Stimulated activated CD8-positive, alpha-beta memory T cell treated with anti-CD3 and anti-CD28 coated beads, Interleukin-7, amount 100 ng/mL, for 24 hours (primary cell): ENCODE measurements around the gene SLC34A1.
"Not testable (repeated sequence)": the region's sequence is repeated elsewhere in the genome, so short reads cannot be mapped to it uniquely, and the experiment has no call there.

Experiments used
- DNase-seq: peaks from one replicate; pipeline ENCODE4 v3.0.0-alpha.2; 2020; ENCODE audit warnings: low read depth

SLC34A1 gene, protein sequence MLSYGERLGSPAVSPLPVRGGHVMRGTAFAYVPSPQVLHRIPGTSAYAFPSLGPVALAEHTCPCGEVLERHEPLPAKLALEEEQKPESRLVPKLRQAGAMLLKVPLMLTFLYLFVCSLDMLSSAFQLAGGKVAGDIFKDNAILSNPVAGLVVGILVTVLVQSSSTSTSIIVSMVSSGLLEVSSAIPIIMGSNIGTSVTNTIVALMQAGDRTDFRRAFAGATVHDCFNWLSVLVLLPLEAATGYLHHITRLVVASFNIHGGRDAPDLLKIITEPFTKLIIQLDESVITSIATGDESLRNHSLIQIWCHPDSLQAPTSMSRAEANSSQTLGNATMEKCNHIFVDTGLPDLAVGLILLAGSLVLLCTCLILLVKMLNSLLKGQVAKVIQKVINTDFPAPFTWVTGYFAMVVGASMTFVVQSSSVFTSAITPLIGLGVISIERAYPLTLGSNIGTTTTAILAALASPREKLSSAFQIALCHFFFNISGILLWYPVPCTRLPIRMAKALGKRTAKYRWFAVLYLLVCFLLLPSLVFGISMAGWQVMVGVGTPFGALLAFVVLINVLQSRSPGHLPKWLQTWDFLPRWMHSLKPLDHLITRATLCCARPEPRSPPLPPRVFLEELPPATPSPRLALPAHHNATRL

GRCh38 chr5:177384134-177384533 lies at the start of gene SLC34A1:
Gene SLC34A1 (plus strand): TSS chr5:177384434. CDS start chr5:177385742, 1,308 bp downstream.
- DNase-seq: no peak

DNA sequence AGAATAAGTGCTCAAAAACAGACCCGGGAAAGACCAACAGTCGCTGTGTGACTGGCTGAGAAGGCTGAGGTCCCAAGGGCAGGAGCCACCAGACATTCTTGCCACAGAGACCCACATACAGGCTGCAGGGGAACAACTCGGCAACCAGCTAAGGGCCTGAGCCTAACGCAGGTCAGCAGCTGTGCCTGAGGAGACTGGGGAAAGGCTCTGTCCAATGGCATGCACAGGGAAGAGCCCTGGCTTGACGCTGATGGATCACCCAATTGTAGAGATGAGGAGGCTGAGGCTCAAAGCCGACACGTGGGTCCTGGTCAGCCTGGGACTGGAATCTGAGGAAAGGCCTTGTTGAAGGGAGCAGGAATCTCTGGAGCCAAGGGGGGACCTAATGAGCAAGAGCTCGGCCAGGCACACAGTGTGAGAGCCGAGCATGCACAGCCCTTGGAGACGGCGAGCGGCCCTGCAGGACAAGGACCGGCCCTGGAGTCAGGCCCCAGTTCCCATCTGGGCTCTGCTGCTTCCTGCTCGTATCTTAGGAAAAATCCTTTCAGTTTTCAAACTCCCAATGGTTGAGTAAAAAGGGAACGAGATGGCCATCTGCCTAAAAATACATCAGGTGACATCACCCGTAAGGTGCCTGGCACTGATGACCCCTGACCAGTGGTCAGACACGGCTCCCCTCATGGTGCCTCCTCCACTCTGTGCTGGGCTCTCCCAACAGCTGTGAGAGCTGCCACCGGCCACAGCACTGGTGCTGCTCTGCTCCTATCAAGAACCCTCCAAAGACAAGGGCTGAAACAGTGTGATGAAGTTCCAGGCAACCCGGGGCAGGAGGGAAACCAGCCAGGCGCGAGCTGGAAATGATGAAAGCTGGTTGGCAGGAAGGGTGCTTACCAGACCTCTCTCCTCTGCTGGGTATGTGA lies 49.2 kb upstream of the SLC34A1 start:
- no peak for DNase-seq

- DNase-seq: no peak
These were observed 48.6 kb upstream of the SLC34A1 start for GRCh38 chr5:177335701-177336065.

DNA sequence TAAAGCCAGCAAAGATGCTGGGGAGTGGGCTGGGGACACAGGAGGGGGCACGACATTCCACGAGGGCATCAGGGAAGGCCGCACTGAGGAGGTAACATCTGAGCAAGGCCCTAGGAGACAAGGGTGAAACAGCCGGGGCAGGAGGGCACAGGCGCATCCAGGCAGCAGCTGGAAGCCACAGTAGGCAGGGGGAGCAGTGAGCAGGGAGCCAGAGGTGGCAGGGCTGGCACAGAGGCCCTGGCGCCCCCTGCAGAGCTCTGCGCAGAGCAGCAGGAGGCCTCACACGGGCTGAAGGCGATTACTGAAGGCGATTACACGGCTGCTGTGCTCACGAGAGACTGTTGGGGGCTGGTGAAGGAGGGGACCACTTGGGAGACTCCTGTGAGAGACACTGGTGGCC lies 48.1 kb upstream of the SLC34A1 start:
- DNase-seq: no peak

DNA sequence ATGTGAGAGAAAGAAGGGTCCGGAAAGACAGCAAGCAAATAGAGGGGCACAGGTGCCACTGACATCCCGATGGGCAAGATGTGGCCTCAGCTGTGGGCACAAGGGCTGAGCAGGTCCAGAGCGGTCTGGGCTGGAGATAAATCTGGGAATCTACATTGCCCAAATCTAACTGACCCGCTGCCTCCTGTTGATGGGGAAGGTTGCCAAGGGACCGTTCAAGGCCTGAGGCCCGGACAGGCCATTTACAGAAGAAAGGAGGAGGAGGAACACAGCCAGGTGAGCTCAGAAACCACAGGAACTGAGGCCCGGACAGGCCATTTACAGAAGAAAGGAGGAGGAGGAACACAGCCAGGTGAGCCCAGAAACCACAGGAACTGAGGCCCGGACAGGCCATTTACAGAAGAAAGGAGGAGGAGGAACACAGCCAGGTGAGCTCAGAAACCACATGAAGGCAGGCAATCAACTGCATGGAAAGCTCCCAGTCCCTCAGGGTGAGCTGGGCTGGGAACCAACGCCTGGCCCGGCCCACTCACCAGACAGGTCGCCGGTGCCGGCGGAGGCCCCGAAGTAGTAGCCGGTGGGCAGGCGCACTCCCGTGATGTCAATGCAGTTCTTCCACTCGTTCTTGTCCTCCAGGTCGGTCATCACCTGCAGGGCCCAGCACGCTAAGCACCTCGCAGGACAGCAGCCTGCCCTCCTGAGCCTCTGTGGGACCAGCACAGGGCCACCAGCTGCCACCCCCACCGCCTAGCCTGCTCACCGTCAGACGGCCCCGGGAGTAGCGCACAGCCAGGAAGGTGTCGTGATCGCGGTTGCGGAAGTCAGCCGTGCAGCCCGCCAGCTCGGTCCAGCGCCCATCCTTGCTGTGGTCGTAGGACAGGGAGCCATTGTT lies 47.4 kb upstream of the SLC34A1 start:
- no peak for DNase-seq

GRCh38 chr5:177338251-177339106 lies 45.8 kb upstream of the SLC34A1 start:
- DNase-seq: no peak

DNA sequence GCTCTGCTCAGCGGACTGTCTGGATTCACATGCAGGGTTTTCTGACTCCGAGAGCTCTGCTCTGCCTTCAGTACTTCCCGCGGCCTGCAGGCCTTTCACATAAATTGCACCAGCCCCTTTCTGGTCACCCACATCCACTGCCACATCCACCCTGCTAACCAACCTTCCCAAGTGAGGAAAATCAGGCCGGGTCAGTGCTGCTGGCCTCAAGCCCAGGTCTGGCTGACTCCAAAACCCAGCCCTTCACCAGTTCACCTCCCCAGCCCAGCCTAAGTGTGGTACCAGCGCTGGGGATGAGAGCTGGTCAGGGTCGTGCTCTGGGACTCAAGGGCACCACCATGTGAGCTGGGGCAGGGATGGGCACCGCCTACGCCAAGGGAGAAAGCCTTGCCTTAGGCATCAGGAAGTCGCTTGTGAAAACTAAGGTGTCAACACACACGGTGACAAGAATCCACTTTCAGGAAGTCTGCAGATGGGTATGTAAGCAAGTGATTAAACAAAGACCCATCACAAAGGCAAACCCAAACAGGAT lies 45.1 kb upstream of the SLC34A1 start:
- DNase-seq: no peak

- not testable (repeated sequence) for DNase-seq
These were observed 41.2 kb upstream of the SLC34A1 start for GRCh38 chr5:177343000-177343399.

DNA sequence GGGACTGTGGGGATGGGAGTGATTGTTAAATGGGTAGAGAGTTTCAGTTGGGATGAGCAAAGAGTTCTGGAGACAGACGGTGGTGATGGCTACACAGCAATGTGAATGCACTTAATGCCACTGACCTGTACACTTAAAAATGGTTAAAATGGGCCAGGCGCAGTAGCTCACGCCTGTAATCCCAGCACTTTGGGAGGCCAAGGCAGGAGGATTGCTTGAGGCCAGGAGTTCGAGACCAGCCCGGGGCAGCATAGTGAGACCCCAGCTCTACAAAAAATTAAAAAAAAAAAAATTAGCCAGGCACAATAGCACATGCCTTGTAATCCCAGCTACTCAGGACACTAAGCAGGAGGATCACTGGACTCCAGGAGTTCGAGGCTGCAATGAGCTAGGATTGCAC lies 40.5 kb upstream of the SLC34A1 start:
- DNase-seq: no peak

DNA sequence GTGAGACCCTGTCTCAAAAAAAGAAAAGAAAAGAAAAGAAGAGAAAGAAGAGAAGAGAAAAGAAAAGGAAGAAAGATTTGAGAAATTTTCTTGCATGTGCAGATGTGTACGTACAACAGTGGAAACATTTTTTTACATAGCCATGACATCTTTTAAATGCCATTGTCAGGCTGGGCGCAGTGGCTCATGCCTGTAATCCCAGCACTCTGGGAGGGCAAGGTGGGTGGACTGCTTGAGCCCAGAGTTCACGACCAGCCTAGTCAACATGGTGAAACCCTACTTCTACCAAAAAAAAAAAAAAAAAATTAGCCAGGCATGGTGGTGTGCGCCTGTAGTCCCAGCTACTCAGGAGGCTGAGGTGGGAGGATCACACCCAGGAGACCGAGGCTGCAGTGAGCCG lies 39.3 kb upstream of the SLC34A1 start:
- DNase-seq: no peak

DNA sequence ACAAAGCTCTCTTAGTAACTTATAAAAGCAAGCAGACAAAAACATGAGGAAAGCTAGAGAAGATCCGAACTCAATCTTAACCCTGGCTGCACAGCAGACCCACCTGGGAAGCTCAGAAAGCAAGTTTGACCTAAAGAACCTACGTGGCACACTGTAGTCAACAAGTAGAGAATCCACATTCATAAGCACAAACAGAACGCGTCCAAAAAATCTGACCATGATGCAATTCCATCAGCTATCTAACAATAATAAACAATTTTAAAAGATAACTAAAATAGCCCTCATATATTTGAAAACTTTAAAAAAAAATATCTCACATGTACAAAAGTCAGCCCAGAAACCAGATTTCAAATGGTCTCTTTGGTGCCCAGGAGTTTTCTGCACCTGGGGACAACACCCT lies 37.4 kb upstream of the SLC34A1 start:
- DNase-seq: no peak

DNA sequence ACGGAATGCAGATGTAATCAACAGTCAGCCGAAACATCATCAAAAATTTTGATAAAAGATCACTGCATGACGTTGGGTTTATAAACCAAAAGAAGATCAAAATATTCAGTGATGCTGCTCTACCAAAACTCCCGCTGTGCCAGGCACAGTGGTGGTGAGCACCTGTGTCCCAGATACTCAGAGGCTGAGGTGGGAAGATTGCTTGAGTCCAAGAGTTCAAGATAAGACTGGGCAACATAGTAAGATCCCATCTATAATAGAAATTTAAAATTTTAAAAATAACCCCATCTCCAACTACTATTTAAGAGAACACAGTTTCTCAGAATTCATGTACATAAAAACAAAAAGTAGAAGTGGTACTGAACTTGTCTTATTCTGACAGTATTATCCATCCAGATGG lies 36.5 kb upstream of the SLC34A1 start:
- no peak for DNase-seq

- no peak for DNase-seq
These were observed 34.9 kb upstream of the SLC34A1 start for GRCh38 chr5:177349362-177349647.

DNA sequence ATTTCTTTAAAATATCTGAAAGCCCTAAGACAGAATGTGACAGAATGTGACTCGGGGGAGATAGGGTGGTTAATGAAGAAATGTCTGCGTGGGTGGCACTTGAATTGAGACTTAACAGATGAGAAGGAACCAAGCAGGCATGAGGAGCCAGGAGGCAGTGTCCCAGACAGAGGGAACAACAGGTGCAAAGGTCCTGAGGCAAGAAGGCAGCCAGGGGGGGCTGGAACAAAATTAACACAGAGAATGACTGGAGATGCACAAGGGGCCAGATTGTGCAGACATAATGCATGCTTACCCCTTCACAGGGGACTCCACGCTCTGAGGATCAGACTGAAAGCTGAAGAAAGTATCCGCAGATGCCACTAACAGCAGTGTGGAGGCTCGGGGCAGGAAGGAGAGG lies 34.5 kb upstream of the SLC34A1 start:
- DNase-seq: no peak

DNA sequence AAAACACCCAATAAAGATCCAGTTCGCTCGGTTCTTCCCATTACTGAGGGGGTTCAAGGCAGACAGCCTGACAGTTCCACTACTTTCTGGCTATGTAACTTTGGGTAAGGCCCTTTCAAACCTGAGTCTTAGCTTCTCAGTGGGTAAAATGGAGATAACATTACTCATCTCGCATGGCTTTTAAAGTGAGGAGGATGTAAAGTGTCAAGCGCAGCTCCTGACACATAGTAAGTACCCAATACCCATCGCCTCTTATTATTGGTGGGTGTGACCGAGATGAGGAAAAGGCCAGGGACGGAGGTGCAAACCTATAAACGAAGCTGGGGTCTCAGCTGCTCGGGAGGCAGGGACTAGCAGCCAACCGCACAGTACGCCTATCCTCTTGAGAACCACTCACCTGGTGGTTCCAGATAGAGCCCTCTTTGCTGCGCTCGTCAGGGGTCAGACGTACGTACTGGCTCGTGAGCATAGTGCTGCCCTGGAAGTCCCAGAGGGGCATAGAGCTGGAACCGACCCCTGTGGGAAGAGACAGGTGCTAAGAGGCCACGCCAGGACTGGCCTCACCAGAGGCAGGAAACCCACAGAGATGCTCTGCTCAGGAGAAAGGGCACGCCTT lies 33.4 kb upstream of the SLC34A1 start:
- DNase-seq: no peak

- DNase-seq: peak; percentile 69
These were observed 32.6 kb upstream of the SLC34A1 start, which contains the start of gene LMAN2 for GRCh38 chr5:177351392-177352329. Gene LMAN2 (minus strand): TSS chr5:177351668. CDS start chr5:177351647, 21 bp downstream.

DNA sequence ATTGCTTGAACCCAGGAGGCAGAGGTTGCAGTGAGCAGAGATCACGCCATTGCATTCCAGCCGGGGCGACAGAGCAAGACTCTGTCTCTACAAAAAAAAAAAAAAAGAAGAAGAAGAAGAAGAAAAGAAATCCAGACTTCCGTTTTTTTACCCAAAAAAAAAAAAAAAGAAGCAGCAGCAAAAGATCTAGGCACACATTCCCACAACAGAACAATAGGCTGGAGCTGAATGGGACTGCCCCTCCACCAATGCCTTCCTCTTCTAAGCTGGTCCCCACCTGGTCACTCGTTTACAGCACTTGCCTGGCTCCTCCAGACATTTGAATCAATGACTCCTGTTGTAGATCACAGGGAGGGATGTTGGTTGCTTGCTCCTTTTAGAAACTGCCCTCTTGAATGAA lies 31.1 kb upstream of the SLC34A1 start:
- DNase-seq: no peak

- no peak for DNase-seq
These were observed 30.0 kb upstream of the SLC34A1 start for GRCh38 chr5:177354256-177354655.

DNA sequence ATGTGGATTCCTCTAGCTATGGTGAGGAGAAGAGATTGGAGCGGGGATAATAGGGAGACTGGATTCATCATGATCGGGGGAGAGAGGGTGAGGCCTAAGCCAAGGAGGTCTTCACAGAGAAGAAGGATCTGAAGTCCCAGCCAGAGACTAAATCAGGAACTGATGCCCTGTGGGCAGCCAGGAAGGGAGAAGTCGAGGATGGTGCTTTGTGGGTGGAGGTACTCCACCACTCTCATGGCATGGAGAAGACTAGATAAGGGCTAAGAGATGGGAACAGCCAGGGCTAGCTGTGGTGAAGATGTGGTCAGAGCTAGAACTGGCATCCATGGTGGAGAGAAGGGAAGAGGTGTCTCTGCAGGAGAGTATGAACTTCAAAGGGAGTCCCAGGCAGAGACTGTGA lies 29.5 kb upstream of the SLC34A1 start:
- no peak for DNase-seq
